ENCODE results near the gene DUSP8. TPM values are rescaled to one million over a fixed set of nuclear protein-coding genes. Genes with fewer than 3 reads are reported as not detected.
"Not testable (repeated sequence)": the region's sequence is repeated elsewhere in the genome, so short reads cannot be mapped to it uniquely, and the experiment has no call there.

Gene DUSP8
- total RNA-seq, 1 donor from 2014 or later, result 1.8 TPM

DNA sequence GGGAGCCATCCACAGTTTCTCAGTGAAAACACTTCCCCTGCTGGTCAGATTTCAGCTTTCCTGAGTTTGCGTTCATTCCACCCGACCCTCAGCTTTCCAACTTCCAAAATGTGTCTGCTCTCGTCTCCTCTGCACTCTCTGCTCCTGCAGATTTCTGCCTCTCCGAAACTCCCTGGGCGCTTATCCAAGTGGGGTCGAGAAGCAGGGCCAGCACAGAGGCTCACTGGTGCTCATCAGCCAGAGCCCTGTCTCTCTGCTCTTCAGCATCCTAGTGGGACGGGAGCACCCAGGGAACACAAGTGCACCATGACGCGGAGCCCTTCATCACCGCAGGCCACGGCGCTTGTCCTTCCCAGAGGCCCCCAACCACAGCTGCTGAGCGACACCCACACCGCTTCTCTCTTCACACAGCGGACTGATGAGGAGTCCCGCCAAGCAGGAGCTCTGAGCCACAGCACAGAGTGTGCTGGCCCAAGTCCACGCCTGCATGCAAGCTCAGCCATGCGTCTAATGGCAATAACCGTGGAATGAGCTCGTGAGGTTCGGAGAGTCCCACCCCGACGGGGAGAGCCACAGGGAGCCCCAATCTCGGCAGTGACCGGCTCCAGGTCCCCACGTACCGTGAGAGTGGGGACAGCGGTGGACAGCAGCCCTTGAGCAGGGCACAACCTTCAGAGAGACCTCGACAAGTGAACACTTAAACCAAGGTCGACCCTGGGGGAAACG lies 57.6 kb downstream of the DUSP8 start:
- no peak for DNase-seq

DNA sequence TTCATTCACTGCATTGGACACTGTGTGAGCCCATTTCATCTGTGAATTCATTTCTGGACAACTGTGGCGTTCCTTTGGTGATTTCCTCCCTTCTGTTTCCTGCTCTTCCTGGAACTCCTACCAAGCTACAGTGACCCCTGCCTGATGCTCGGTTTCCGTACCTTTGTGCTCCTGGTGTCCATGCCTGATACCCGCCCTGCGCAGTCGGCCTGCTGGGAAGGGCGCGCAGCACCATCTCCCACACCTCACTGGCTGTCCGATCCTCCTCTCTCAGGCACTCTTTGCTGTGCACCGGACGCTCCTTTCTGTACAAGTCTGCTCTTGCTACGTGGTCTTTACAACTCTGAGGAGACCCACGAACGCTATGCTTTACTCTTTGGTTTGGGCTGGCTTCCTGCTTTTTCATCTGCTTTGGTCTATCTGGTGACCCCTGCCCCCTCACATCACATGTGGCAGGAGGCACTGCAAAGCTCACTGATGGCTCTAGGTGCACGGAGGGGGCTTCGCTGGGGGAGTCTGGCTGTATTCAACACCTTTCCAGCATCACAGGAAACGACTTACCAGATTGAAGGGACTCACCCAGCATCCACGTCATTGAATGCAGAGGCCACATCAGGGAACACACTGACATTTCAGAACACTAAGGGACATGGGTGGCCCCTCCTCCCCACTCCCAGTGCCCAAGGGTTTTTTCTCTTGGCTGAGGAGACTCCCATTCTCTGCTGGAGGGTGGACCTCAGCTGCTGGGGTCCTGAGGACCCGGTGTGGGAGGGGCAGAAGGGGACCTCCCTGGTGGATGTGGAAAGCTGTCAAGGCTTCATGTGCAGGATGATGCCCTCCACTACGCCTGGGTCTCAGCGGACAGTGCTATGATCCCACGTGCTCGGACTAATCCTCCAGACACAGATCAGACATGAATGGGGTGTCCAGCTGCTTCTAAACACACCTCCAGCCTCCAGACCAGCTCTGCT lies 58.5 kb downstream of the DUSP8 start:
- no peak for DNase-seq

DNA sequence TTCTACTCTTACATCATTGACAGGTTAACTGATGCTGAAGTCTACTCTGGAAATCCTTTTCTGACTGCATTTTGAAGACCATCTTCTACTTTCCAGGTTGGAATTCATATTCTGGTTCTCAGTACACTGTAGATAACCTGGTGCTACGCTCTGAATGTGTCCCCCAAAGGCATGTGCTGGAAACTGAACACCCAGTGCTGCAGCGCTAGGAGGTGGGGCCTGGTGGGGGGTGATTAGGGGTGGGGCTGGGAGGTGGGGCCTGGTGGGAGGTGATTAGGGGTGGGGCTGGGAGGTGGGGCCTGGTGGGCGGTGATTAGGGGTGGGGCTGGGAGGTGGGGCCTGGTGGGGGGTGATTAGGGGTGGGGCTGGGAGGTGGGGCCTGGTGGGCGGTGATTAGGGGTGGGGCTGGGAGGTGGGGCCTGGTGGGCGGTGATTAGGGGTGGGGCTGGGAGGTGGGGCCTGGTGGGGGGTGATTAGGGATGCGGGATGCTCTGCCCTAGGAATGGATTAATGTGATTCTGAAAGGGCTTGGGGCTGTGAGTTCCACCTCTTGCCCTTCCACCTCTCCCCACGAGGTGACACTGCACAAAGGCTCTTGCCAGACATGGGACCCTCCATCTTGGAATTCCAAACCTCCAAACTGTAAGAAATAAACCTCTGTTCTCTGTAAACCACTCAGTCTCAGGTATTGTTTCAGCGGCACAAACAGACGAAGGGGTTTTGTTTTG lies 59.4 kb downstream of the DUSP8 start:
- not testable (repeated sequence) for DNase-seq

DNA sequence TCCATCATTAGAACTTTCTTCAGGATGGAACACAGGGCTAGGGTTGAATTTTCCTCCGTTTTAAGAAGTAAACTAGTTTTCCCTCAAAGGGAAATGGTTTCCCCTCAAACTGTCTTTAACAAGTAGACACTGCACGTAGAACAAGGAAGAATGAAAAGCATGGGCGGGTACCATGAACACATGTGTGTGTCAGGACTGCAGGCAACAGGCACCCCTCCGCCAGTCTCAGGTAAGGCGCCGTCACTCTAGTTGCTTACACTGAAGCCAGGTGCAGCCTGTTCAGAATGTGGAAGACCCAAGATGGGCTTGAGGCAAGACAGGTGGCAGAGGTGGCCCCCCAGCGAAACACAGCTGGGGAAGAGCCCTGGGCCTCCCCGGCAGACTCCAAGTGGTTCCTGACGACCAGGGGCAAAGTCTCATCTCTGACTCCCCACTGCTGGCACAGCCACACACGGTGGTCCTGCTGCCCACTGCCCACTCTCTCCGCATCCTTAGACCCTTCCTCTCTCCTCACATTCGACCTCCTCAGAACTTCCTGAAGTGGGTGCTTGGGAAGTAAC lies 60.1 kb downstream of the DUSP8 start:
- DNase-seq, result no peak

DNA sequence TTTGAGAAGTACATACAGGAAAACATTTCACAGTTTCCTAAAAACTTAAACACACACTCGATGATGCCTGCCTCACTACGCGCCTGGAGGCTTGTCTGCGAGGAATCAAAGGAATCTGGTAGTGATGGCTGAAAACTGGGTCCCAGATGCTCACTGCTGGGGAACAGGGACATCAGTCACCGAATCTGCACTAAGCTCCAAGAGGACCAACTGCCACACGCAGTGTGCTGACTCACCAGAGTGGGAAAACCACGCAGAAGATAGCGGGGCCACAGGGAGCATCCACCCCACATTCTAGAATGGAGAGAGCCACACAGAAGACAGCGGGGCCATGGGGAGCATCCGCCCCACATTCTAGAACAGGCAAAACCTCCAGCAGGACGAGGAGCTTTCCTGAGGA lies 61.1 kb downstream of the DUSP8 start:
- no peak for DNase-seq

DNA sequence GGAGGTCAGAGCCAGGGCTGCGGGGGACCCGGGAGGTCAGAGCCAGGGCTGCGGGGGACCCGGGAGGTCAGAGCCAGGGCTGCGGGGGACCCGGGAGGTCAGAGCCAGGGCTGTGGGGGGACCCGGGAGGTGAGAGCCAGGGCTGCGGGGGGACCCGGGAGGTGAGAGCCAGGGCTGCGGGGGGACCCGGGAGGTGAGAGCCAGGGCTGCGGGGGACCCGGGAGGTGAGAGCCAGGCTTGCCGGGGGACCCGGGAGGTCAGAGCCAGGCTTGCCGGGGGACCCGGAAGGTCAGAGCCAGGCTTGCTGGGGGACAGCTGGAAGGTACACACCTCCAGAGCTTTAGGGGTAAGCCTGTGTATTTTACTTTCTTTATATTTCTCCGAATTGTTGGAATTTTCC lies 61.7 kb downstream of the DUSP8 start:
- DNase-seq, result not testable (repeated sequence)

DNA sequence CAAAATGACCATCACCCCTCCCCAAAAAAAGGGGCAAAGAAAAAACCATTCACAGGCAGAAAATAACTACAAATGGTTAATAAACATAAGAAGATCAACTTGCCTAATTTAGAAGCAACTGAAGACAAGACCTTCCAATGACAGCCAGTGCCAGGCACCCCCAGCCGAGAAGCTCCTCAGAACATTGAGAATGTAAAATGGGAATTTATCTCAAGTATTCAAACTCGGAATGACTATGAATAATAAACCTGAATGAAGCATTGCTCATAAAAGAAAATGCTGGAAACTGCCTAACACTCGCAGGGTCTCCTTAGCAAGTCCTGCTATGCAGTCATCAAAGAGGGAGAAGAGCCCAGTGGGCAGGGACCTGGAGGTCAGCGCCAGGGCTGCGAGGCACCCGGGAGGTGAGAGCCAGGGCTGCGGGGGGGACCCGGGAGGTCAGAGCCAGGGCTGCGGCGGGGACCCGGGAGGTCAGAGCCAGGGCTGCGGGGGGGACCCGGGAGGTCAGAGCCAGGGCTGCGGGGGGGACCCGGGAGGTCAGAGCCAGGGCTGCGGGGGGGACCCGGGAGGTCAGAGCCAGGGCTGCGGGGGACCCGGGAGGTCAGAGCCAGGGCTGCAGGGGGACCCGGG lies 62.3 kb downstream of the DUSP8 start:
- DNase-seq, result no peak

DNA sequence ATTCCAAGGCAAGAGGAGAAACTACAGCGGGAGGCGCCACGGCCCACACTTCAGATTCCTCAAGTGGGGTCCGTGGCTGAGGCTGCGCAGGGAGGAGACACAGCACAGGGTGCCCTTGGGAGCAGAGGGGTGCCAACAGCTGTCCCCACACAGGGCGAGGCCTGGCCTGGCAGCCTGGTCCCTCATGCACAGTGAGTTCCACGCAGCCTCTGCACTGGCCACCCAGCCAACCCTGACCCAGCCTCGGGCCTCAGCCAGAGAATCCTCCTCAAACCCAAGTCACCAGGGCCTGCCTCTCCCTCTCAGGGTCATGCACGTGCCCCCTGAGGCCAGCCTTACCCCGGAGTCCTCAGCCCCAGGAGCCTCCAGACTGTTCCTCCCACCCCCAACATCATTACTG lies 63.1 kb downstream of the DUSP8 start:
- no peak for DNase-seq

DNA sequence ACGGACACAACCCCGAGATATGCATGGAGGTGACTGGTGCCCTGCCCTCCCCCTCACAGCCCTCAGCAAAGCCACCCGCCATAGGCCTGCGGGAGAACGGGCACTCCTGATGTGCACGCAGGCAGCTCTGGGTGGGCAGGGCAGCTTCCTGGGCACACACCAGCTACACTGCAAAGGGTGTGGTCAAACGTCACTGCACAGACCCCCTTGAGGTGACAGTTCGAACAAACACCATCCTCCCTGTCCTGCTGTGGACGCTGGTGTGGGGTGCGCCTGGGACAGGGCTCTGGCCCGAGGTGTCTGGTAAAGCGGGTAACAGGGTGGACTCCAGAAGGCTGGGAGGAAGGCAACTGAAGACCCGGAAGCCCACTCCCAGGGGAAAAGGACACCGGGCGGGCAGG lies 63.6 kb downstream of the DUSP8 start:
- DNase-seq, result no peak

DNA sequence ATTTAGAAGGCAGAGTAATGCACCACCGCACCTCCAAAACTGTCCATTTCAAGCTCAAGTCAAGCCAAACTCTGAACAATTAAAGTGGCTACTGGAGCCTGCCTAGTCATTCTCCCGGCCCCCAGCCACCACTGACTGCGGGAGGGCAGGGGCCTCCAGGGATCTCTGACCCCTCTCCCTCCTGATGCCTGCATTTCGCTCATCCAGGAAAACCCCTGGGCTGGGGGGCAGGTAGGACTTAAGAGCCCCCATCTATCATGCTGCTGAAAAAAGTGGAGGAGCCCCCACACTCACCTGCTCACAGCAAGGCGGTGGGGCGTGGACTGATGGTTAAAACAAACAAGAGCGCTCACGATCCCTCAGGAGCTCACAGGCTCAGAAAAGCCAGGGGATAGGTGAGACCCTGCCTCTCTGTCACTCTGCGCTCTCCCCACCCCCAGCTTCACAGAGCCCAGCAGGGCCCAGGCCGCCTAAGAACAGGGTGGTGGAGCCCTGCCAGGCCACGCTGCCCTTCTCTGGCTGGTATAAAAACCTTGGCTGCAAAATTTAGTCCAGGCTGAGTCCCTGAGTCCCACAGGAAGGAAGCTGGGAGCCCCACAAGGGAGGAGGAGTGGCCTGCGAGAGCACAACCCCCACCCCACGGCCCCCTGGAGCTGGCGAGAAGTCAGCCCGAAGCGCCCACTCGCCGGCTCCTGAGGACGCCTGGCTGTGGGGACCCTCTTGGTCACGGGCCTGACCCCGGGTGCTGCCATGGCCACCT lies 64.5 kb downstream of the DUSP8 start:
- no peak for DNase-seq

DNA sequence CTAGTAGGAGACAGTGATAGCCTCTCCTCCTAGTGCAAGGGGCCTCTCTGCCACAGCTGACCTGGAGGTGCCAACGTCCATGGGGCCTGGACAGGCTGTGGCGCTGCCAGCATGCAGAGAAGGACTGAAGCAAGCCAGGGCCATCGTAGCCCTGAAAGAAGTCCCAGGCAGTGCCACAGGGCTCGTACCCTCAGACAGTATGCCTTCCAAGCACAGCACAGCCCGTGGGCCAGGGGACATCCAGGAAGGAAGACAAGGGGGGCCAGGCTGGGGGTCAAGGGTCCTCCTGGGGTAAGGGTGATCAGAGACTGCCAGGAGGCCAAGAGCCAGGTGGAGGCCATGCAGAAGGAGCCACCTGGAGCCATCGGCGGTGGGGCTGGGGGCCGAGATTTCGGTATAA lies 65.1 kb downstream of the DUSP8 start:
- no peak for DNase-seq

DNA sequence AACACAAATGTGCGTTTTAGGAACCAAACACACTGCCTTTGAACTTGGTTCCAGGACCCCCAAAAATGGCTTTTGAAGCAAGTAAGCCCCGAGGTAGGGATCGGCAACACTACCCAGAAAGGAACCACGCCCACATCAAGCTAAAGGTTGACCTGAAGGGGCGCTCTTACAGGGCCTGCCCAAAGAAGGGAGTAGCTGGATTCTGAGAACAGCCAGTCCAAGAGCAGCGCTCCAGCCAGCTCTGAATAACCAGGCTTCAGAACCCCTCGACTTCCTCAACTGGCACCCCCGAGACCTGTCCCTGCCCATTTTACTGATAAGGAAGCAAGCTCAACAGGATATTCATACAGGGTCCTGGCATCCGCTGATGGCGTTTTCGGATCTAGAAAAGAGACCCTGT lies 66.6 kb downstream of the DUSP8 start:
- DNase-seq, result no peak

DNA sequence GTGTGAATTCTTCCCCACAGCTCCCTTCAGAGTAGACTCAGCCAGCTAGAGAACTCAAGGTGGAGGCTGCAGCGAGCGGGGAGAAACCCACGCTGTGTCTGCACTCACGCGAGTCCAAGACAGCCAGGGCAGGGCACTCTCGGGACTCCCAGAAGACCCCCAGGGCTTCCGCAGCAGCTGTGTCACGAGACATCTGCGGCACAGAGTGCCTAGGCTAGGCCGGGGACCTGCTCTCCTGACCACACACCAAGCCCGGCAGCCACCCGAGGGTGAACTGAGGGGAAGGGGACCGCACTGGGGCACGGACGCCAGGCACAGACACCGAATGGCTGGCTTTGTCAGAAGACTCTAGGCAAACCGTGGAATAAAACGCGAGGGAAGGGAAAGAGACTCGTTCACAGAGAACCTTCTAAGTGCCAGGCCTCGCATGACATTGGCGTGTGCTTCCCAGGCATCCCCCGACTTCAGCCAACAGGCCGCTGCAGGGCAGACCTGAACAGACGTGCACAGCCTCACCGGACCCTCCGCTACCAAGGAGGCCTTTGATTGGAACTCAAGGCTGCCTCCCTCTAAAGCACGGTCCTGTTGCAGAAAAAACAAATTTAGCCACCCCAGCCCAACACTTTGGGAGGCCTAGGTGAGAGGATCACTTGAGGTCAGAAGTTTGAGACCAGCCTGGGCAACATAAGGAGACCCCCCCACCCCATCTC lies 67.3 kb downstream of the DUSP8 start:
- DNase-seq, result no peak

DNA sequence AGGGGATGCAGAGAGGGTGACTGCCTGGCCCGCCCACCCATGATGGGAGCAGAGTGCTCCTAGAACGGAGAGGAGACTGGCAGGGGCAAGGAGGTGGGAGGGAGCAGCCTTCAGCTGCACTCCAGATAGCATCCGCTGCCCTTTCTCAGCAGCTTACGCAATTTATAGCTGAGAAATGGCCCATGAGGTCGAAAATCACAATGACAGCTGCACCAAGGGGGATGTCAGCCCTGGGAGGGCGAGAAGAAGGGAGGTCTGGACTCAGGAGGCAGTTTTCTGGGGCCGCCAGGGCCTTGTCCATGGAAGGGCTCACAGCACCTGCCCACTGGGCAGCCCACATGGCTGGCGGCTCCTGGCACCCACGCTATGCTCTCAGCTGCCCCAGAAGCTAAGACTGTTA lies 67.9 kb downstream of the DUSP8 start:
- no peak for DNase-seq

Other genes with a start within 250 kb of the DUSP8 start
- 0.59 TPM for gene BRSK2, start 182.3 kb downstream of the DUSP8 start, total RNA-seq
- gene MOB2, start 85.5 kb downstream of the DUSP8 start, total RNA-seq, result 28.1 TPM
- 0.30 TPM for gene KRTAP5-1, start 13.0 kb upstream of the DUSP8 start, total RNA-seq
- 3.1 TPM for gene KRTAP5-2, start 26.0 kb upstream of the DUSP8 start, total RNA-seq
- 1.3 TPM for gene KRTAP5-3, start 36.2 kb upstream of the DUSP8 start, total RNA-seq
- 0.79 TPM for gene KRTAP5-4, start 49.9 kb upstream of the DUSP8 start, total RNA-seq
- gene KRTAP5-5, start 57.5 kb upstream of the DUSP8 start, total RNA-seq, result 1.5 TPM
- not detected for gene KRTAP5-6, start 124.9 kb upstream of the DUSP8 start, total RNA-seq
- gene IFITM10, start 178.3 kb upstream of the DUSP8 start, total RNA-seq, result 0.99 TPM
- 118 TPM for gene CTSD, start 191.7 kb upstream of the DUSP8 start, total RNA-seq

All from skin of body (tissue), 2 donors.